HCT116 (cell line): ENCODE measurements around the gene DHRSX.

Experiments used
- EZH2phosphoT487 ChIP-seq: fragments of 200-600 bp; IDR thresholded peaks from 2 replicates; pipeline ENCODE4 v1.6.1; 2018; ENCODE audit warnings: antibody characterized with exemption, borderline replicate concordance
- RAD21 ChIP-seq: IDR thresholded peaks from 2 replicates; pipeline ENCODE4 v1.6.1; 2012; ENCODE audit warnings: low read depth, mild to moderate bottlenecking
- TF ChIP-seq, protein P1 (sequence below), 3 experiments: fragments of 200-600 bp in 1 of 3; sonication (generic) in 1 of 3; IDR thresholded peaks in 2 of 3; conservative IDR thresholded peaks in 1 of 3; 2 replicates each; pipeline ENCODE4 v1.5.1; 2012 to 2017; ENCODE audit warnings: low read depth in 2 of 3, low read length in 2 of 3, antibody characterized with exemption in 1 of 3, borderline replicate concordance in 1 of 3, control low read depth in 1 of 3, mild to moderate bottlenecking in 1 of 3, mixed read lengths in 1 of 3, mixed run types in 1 of 3, moderate library complexity in 1 of 3; ENCODE audit not compliant: insufficient read depth in 1 of 3
- TF ChIP-seq, protein P2 (sequence below): IDR thresholded peaks from 2 replicates; pipeline ENCODE4 v1.6.1; 2012; ENCODE audit warnings: low read depth

DNA sequence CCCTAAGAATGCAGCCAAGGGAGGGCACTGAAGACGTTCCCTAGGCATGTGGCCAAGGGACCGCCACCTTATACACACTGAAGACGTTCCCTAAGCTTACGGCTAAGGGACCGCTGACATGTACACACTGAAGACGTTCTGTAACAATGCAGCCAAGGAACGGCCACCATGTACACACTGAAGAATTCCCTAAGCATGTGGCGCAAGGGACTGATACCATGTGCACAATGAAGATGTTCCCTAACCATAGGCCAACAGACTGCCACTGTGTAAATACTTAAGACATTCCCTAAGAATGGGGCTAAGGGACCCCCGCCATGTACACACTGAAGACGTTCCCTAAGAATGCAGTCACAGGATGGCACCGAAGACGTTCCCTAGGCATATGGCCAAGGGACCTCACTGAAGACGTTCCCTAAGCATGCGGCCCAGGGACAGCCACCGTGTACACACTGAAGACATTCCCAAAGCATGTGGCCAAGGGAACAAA is 36.1 kb downstream of the DHRSX start:
- TF ChIP-seq, protein P1, sequence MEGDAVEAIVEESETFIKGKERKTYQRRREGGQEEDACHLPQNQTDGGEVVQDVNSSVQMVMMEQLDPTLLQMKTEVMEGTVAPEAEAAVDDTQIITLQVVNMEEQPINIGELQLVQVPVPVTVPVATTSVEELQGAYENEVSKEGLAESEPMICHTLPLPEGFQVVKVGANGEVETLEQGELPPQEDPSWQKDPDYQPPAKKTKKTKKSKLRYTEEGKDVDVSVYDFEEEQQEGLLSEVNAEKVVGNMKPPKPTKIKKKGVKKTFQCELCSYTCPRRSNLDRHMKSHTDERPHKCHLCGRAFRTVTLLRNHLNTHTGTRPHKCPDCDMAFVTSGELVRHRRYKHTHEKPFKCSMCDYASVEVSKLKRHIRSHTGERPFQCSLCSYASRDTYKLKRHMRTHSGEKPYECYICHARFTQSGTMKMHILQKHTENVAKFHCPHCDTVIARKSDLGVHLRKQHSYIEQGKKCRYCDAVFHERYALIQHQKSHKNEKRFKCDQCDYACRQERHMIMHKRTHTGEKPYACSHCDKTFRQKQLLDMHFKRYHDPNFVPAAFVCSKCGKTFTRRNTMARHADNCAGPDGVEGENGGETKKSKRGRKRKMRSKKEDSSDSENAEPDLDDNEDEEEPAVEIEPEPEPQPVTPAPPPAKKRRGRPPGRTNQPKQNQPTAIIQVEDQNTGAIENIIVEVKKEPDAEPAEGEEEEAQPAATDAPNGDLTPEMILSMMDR (IDR thresholded peaks at IDR 0.05 in 2 of 3, conservative IDR thresholded peaks at IDR 0.05 in 1 of 3; ENCODE audit: borderline replicate concordance in 1 of 3, insufficient read depth in 1 of 3, low read depth in 2 of 3, low read length in 2 of 3) = no peak
- TF ChIP-seq, protein P2, sequence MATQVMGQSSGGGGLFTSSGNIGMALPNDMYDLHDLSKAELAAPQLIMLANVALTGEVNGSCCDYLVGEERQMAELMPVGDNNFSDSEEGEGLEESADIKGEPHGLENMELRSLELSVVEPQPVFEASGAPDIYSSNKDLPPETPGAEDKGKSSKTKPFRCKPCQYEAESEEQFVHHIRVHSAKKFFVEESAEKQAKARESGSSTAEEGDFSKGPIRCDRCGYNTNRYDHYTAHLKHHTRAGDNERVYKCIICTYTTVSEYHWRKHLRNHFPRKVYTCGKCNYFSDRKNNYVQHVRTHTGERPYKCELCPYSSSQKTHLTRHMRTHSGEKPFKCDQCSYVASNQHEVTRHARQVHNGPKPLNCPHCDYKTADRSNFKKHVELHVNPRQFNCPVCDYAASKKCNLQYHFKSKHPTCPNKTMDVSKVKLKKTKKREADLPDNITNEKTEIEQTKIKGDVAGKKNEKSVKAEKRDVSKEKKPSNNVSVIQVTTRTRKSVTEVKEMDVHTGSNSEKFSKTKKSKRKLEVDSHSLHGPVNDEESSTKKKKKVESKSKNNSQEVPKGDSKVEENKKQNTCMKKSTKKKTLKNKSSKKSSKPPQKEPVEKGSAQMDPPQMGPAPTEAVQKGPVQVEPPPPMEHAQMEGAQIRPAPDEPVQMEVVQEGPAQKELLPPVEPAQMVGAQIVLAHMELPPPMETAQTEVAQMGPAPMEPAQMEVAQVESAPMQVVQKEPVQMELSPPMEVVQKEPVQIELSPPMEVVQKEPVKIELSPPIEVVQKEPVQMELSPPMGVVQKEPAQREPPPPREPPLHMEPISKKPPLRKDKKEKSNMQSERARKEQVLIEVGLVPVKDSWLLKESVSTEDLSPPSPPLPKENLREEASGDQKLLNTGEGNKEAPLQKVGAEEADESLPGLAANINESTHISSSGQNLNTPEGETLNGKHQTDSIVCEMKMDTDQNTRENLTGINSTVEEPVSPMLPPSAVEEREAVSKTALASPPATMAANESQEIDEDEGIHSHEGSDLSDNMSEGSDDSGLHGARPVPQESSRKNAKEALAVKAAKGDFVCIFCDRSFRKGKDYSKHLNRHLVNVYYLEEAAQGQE = no peak
- TF ChIP-seq EZH2phosphoT487 = no peak
- TF ChIP-seq RAD21 = no peak
